Adrenal gland (tissue), 12 donors: Measurements from ENCODE around the gene SRD5A3. TPM values are rescaled to one million over a fixed set of nuclear protein-coding genes. Genes with fewer than 3 reads are reported as not detected.

Experiments
- DNase-seq, 7 donors: peaks; one replicate each; pipeline ENCODE4 v3.0.0-alpha.2; 2019 to 2020
- H3K27ac ChIP-seq, 5 donors: fragments of 200-600 bp; sonication (generic) in 4 of 5; 1 replicate in 3 of 5; 2 replicates in 2 of 5; pipeline versions ENCODE4 v1.5.1 to v1.8.0; 2016 to 2020; ENCODE audit warnings: mild to moderate bottlenecking in 1 of 5
- H3K27me3 ChIP-seq: fragments of 200-600 bp; 2 replicates; pipeline ENCODE4 v1.8.0; 2021
- H3K36me3 ChIP-seq, 2 donors: fragments of 200-600 bp; replicated peaks in 1 of 2; 1 replicate in 1 of 2; 2 replicates in 1 of 2; pipeline versions ENCODE4 v1.5.1 to v1.8.0; 2018 to 2022
- H3K4me1 ChIP-seq, 2 donors: fragments of 200-600 bp; replicated peaks in 1 of 2; 1 replicate in 1 of 2; 2 replicates in 1 of 2; pipeline versions ENCODE4 v1.5.1 to v1.8.0; 2018 to 2021
- H3K4me3 ChIP-seq, 4 donors: fragments of 200-600 bp; sonication (generic) in 3 of 4; one replicate each; pipeline ENCODE4 v1.5.1; 2016 to 2018
- H3K9me3 ChIP-seq, 3 donors: fragments of 200-600 bp; sonication (generic) in 1 of 3; replicated peaks in 1 of 3; 1 replicate in 2 of 3; 2 replicates in 1 of 3; pipeline versions ENCODE4 v1.5.1 to v1.8.0; 2016 to 2021
- CTCF ChIP-seq, 6 experiments: fragments of 450-650 bp in 4 of 6; fragments of 200-600 bp in 2 of 6; sonication (generic) in 1 of 6; IDR thresholded peaks; 1 replicate in 5 of 6; 2 replicates in 1 of 6; pipeline versions ENCODE4 v1.5.1 to v1.8.0; 2016 to 2021; ENCODE audit warnings: antibody characterized with exemption in 6 of 6, mild to moderate bottlenecking in 2 of 6, moderate library complexity in 1 of 6
- POLR2A ChIP-seq, 2 donors: fragments of 450-650 bp; IDR thresholded peaks; one replicate each; pipeline ENCODE4 v1.6.1; 2017; ENCODE audit warnings: antibody characterized with exemption in 2 of 2, mild to moderate bottlenecking in 2 of 2, moderate library complexity in 1 of 2
- WGBS, 4 donors: extraction: QIAGEN DNeasy Blood & Tissue Kit in 2 of 4; methylation state at CpG; one replicate each; pipeline versions ENCODE4 v1.1.5 to v1.1.7; 2013 to 2017; 5-methylcytosine and 5-hydroxymethylcytosine counted together
- intact Hi-C, 2 donors: fragments of 100-400 bp; cut with DNase I; formaldehyde crosslinking; loops; one replicate each; pipeline versions ENCODE4 v1.14.1 to v1.15.0; 2022 to 2023
- polyA plus RNA-seq, 3 donors: library from polyadenylated mRNA; stranded (reverse); fragments of 200-250 nt in 2 of 3; fragments of 350-450 nt in 1 of 3; fragmentation: Illumina TruSeq in 1 of 3; extraction: RNeasy Lipid Tissue Mini Kit (QIAGEN cat#74804) in 1 of 3; gene quantifications; one replicate each; pipeline ENCODE4 v1.2.3, GENCODE V29; 2013 to 2014
- total RNA-seq, 9 donors: library from RNA; depleted of rRNA in 4 of 9; stranded (reverse); fragments of >200 nt in 4 of 9; fragments of 120-200 nt in 1 of 9; fragmentation: NEBNext Ultra II Directional in 1 of 9; extraction: Animal tissue kit (Norgen Biotek cat#: 25700) in 1 of 9; gene quantifications; one replicate each; pipeline versions ENCODE4 v1.1.0 to v1.2.4, GENCODE V29; 2013 to 2023
- donor health status: healthy with polysubstance abuse.
- donor health status: Bipolar disorder and iron deficiency.
- donor health status: DM: yes; HTN: yes; CAD: no.
- donor health status: DM: no; HTN: no; CAD: no.
- donor health status: DM: no; HTN: no; CAD: no.
- donor health status: DM: yes; HTN: yes; CAD: no.

SRD5A3 gene
- total and polyA plus RNA-seq, 12 donors = 6.8 to 28.4 (median 15.7) TPM

GRCh38 chr4:55326629-55327028 is 19.4 kb upstream of the SRD5A3 start:
- Histone ChIP-seq H3K27ac (no peak overlapping the region), H3K9me3 (no peaks in the 10 kb centered on the region), H3K4me3 (no peak overlapping the region), H3K27me3 (no peaks in the 10 kb centered on the region), H3K4me1 (no peaks in the 10 kb centered on the region), H3K36me3 (no peaks in the 10 kb centered on the region)
- TF ChIP-seq CTCF (IDR thresholded peaks at IDR 0.05) (no peak), POLR2A (IDR thresholded peaks at IDR 0.05) (no peak)
- DNase-seq = no peak
- intact Hi-C loops = loop anchor here (10.0 kb wide), 2 partner anchors 352 to 1002 kb away; no protein-coding TSS in a partner anchor

- Histone ChIP-seq H3K36me3 (no peaks in the 10 kb centered on the region), H3K27me3 (no peaks in the 10 kb centered on the region), H3K9me3 (no peaks in the 10 kb centered on the region), H3K4me1 (no peaks in the 10 kb centered on the region), H3K27ac (no peak overlapping the region), H3K4me3 (no peak overlapping the region)
- 90 to 98% (median 93%) methylated on average over 2 of the region's 2 CpGs for WGBS, 4 donors
- no peak for DNase-seq
- intact Hi-C loops = loop anchor here (10.0 kb wide), 2 partner anchors 354 to 1004 kb away; no protein-coding TSS in a partner anchor
- TF ChIP-seq POLR2A (IDR thresholded peaks at IDR 0.05) (no peak), CTCF (IDR thresholded peaks at IDR 0.05) (no peak)
Measured at GRCh38 chr4:55329012-55329411, 17.0 kb upstream of the SRD5A3 start.

- Histone ChIP-seq H3K27me3 (no peaks in the 10 kb centered on the region), H3K36me3 (no peaks in the 10 kb centered on the region), H3K4me1 (no peaks in the 10 kb centered on the region), H3K4me3 (no peak overlapping the region), H3K9me3 (no peaks in the 10 kb centered on the region), H3K27ac (peak overlapping the region in 1 of 5 donors; percentile 25)
- no peak for DNase-seq
- intact Hi-C loops = no loop called here
- TF ChIP-seq POLR2A (IDR thresholded peaks at IDR 0.05) = no peak
- 60 to 69% (median 62%) methylated on average over 4 of the region's 4 CpGs for WGBS, 4 donors
Measured at GRCh38 chr4:55330241-55330640, 15.8 kb upstream of the SRD5A3 start.

GRCh38 chr4:55336138-55337034 is 9.7 kb upstream of the SRD5A3 start:
- Histone ChIP-seq H3K9me3 (no peaks in the 10 kb centered on the region), H3K27me3 (no peaks in the 10 kb centered on the region), H3K36me3 (no peaks in the 10 kb centered on the region), H3K4me1 (no peaks in the 10 kb centered on the region), H3K27ac (no peak overlapping the region), H3K4me3 (no peak overlapping the region)
- DNase-seq = no peak
- intact Hi-C loops = no loop called here
- 77 to 83% (median 78%) methylated on average over 22 of the region's 22 CpGs for WGBS, 4 donors
- TF ChIP-seq CTCF (IDR thresholded peaks at IDR 0.05) = no peak
- no peak for TF ChIP-seq POLR2A (IDR thresholded peaks at IDR 0.05)

GRCh38 chr4:55337944-55338343 is 8.1 kb upstream of the SRD5A3 start:
- TF ChIP-seq CTCF (IDR thresholded peaks at IDR 0.05) = no peak
- no peak for TF ChIP-seq POLR2A (IDR thresholded peaks at IDR 0.05)
- intact Hi-C loops = no loop called here
- Histone ChIP-seq H3K4me3 (no peak overlapping the region), H3K36me3 (no peaks in the 10 kb centered on the region), H3K27me3 (no peaks in the 10 kb centered on the region), H3K27ac (no peak overlapping the region), H3K4me1 (no peaks in the 10 kb centered on the region), H3K9me3 (no peaks in the 10 kb centered on the region)
- no peak for DNase-seq
